Trophoblast cell (in vitro differentiated cells and primary cell): ENCODE measurements around the gene DAAM1.

ENCODE experiments used
- DNase-seq, 2 donors: peaks; one replicate each; pipeline ENCODE4 v3.0.0-alpha.2; 2016
- H2AFZ ChIP-seq: 2 replicates; pipeline ENCODE4 v1.6.1; 2013; ENCODE audit warnings: low read length, moderate library complexity, mild to moderate bottlenecking; ENCODE audit not compliant: insufficient read depth, poor library complexity
- H2AK5ac ChIP-seq: 2 replicates; pipeline ENCODE4 v1.6.1; 2013; ENCODE audit warnings: mild to moderate bottlenecking, low read length
- H2BK120ac ChIP-seq: 2 replicates; pipeline ENCODE4 v1.6.1; 2013; ENCODE audit warnings: low read length, mild to moderate bottlenecking, moderate library complexity; ENCODE audit not compliant: insufficient read depth, poor library complexity
- H2BK12ac ChIP-seq: 2 replicates; pipeline ENCODE4 v1.6.1; 2013; ENCODE audit warnings: mild to moderate bottlenecking, low read length, moderate library complexity
- H2BK5ac ChIP-seq: 2 replicates; pipeline ENCODE4 v1.6.1; 2013; ENCODE audit warnings: low read length, low read depth, moderate library complexity, mild to moderate bottlenecking; ENCODE audit not compliant: poor library complexity
- H3K14ac ChIP-seq: 2 replicates; pipeline ENCODE4 v1.6.1; 2013; ENCODE audit warnings: mild to moderate bottlenecking, low read length
- H3K18ac ChIP-seq: 2 replicates; pipeline ENCODE4 v1.6.1; 2013; ENCODE audit warnings: mild to moderate bottlenecking, low read length
- H3K23ac ChIP-seq: 2 replicates; pipeline ENCODE4 v1.6.1; 2013; ENCODE audit warnings: low read length
- H3K27ac ChIP-seq: 2 replicates; pipeline ENCODE4 v1.5.1; 2013; ENCODE audit warnings: low read depth, mild to moderate bottlenecking, inconsistent platforms, low read length, moderate library complexity
- H3K27me3 ChIP-seq: 2 replicates; pipeline ENCODE4 v1.6.1; 2013; ENCODE audit warnings: inconsistent platforms, mild to moderate bottlenecking, low read length, moderate library complexity; ENCODE audit not compliant: insufficient read depth
- H3K36me3 ChIP-seq, 2 experiments: 1 replicate in 1 of 2; 2 replicates in 1 of 2; pipeline ENCODE4 v1.6.1; 2013; ENCODE audit warnings: low read length in 2 of 2, mild to moderate bottlenecking in 2 of 2, moderate library complexity in 1 of 2; ENCODE audit not compliant: insufficient read depth in 2 of 2, control insufficient read depth in 1 of 2
- H3K4ac ChIP-seq: 2 replicates; pipeline ENCODE4 v1.6.1; 2013; ENCODE audit warnings: low read depth, mild to moderate bottlenecking, low read length, moderate library complexity
- H3K4me1 ChIP-seq, 2 experiments: 1 replicate in 1 of 2; 2 replicates in 1 of 2; pipeline ENCODE4 v1.6.1; 2013; ENCODE audit warnings: low read length in 2 of 2, mild to moderate bottlenecking in 2 of 2, moderate library complexity in 1 of 2; ENCODE audit not compliant: insufficient read depth in 2 of 2, control insufficient read depth in 1 of 2
- H3K4me2 ChIP-seq: 2 replicates; pipeline ENCODE4 v1.6.1; 2013; ENCODE audit warnings: inconsistent platforms, mild to moderate bottlenecking, low read length, moderate library complexity
- H3K4me3 ChIP-seq: 2 replicates; pipeline ENCODE4 v1.5.1; 2013; ENCODE audit warnings: mild to moderate bottlenecking, low read depth, low read length, inconsistent platforms
- H3K79me1 ChIP-seq: one replicate; pipeline ENCODE4 v1.6.1; 2013; ENCODE audit warnings: low read length
- H3K79me2 ChIP-seq: 2 replicates; pipeline ENCODE4 v1.6.1; 2013; ENCODE audit warnings: low read length, mild to moderate bottlenecking; ENCODE audit not compliant: control insufficient read depth, insufficient read depth, poor library complexity
- H3K9ac ChIP-seq: 2 replicates; pipeline ENCODE4 v1.6.1; 2013; ENCODE audit warnings: mild to moderate bottlenecking, low read length
- H3K9me3 ChIP-seq: 2 replicates; pipeline ENCODE4 v1.6.1; 2013; ENCODE audit warnings: low read depth, mild to moderate bottlenecking, control low read depth, inconsistent platforms, low read length; ENCODE audit not compliant: insufficient read depth
- H4K12ac ChIP-seq: 2 replicates; pipeline ENCODE4 v1.6.1; 2013; ENCODE audit warnings: low read depth, mild to moderate bottlenecking, low read length, moderate library complexity
- H4K8ac ChIP-seq: 2 replicates; pipeline ENCODE4 v1.6.1; 2013; ENCODE audit warnings: low read depth, mild to moderate bottlenecking, low read length, moderate library complexity
- H4K91ac ChIP-seq: one replicate; pipeline ENCODE4 v1.6.1; 2013; ENCODE audit warnings: low read depth, mild to moderate bottlenecking, low read length, moderate library complexity
- WGBS: extraction: QIAGEN DNeasy Blood & Tissue Kit; methylation state at CpG from one replicate; pipeline ENCODE4 v1.1.7; 2013; ENCODE audit warnings: missing lambda C conversion rate; ENCODE audit not compliant: insufficient read length, insufficient coverage; ENCODE audit errors: extremely low coverage; 5-methylcytosine and 5-hydroxymethylcytosine counted together

Gene DAAM1

DNA sequence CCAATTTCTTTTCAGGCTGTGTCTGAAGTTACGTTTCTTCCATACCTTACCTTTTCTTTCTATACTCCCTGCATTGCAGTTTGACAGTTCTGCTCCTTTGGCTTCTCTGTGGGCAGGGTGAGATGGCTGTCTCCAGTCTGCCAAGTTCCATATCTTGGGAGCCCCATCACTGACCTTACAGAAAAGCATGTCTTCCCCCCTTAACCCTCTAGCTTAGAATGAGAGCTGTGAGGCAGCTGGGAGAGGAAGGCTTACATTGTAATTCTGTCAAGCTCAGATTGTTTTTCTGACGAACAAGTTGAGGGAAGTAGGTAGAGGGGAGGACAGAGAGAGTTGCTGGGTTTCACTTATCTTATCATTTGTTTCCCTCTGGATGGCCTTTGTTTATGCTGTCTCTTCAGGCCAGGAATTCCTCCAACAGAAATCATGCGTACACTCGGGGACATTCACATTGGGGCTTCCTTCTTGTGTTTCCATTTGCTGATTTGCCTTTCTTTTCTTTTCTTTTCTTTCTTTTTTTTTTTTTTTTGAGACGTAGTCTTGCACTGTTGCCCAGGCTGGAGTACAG, 9.3 kb downstream of the DAAM1 start:
- H2BK12ac ChIP-seq = no peak overlapping the region
- no peak overlapping the region for H2BK5ac ChIP-seq
- no peaks in the 10 kb centered on the region for H3K27me3 ChIP-seq
- no peak overlapping the region for H3K4me3 ChIP-seq
- H2AK5ac ChIP-seq = no peak overlapping the region
- no peak overlapping the region for H2BK120ac ChIP-seq
- H4K12ac ChIP-seq = no peak overlapping the region
- no peak overlapping the region for H3K4ac ChIP-seq
- WGBS = no CpG with 5 or more reads among the region's 5 CpGs
- no peak overlapping the region for H3K4me2 ChIP-seq
- H3K9me3 ChIP-seq = no peaks in the 10 kb centered on the region
- H3K27ac ChIP-seq = no peak overlapping the region
- H3K4me1 ChIP-seq = peaks cover 4 to 13% of the 10 kb centered on the region in 2 experiments
- H2AFZ ChIP-seq = no peak overlapping the region
- no peaks in the 10 kb centered on the region for H3K79me1 ChIP-seq
- H3K14ac ChIP-seq = no peak overlapping the region
- no peak overlapping the region for H3K18ac ChIP-seq
- H3K23ac ChIP-seq = no peak overlapping the region
- no peak overlapping the region for H4K91ac ChIP-seq
- no peak for DNase-seq
- H3K9ac ChIP-seq = no peak overlapping the region
- H3K36me3 ChIP-seq = no peaks in the 10 kb centered on the region
- H4K8ac ChIP-seq = no peak overlapping the region
- peaks cover 3% of the 10 kb centered on the region for H3K79me2 ChIP-seq

DNA sequence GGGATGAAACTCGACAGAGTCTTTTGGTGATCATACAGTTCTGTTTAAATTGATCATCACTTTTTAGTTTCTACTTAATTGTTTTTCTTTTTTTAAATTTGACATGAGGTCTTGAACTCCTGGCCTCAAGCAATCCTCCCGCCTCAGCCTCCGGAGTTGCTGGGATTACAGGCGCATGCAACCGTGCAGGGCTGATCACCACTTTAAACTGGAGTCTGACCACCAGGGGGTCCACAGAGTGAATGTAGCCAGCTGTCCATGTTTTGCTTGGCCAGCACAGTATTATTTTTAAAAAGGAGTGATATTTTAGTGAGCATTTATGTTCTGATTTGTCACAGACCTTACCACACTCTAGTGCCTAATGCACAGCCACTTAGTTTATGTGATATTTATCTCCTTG, 10.7 kb downstream of the DAAM1 start:
- Histone ChIP-seq H3K4me2 (no peak overlapping the region), H3K4me1 (peaks cover 0 to 7% of the 10 kb centered on the region in 2 experiments), H3K27me3 (no peaks in the 10 kb centered on the region), H3K36me3 (no peaks in the 10 kb centered on the region), H4K12ac (no peak overlapping the region), H3K18ac (no peak overlapping the region), H2AFZ (no peak overlapping the region), H2BK12ac (no peak overlapping the region), H3K23ac (no peak overlapping the region), H3K79me2 (peaks cover 3% of the 10 kb centered on the region), H3K4ac (no peak overlapping the region), H2BK120ac (no peak overlapping the region), H3K9ac (no peak overlapping the region), H4K8ac (no peak overlapping the region), H2AK5ac (no peak overlapping the region), H4K91ac (no peak overlapping the region), H3K4me3 (no peak overlapping the region), H2BK5ac (no peak overlapping the region), H3K9me3 (no peaks in the 10 kb centered on the region), H3K79me1 (no peaks in the 10 kb centered on the region), H3K27ac (no peak overlapping the region), H3K14ac (no peak overlapping the region)
- DNase-seq = no peak
- no CpG with 5 or more reads among the region's 5 CpGs for WGBS

- no peaks in the 10 kb centered on the region for H3K27me3 ChIP-seq
- H3K4me2 ChIP-seq = no peak overlapping the region
- H2BK12ac ChIP-seq = no peak overlapping the region
- H3K18ac ChIP-seq = no peak overlapping the region
- WGBS = no CpG with 5 or more reads among the region's 1 CpG
- H3K27ac ChIP-seq = no peak overlapping the region
- peaks cover 0 to 7% of the 10 kb centered on the region in 2 experiments for H3K4me1 ChIP-seq
- no peak overlapping the region for H3K4me3 ChIP-seq
- H3K23ac ChIP-seq = no peak overlapping the region
- no peak overlapping the region for H4K12ac ChIP-seq
- H2AK5ac ChIP-seq = no peak overlapping the region
- H2BK5ac ChIP-seq = no peak overlapping the region
- H3K4ac ChIP-seq = no peak overlapping the region
- peaks cover 3% of the 10 kb centered on the region for H3K79me2 ChIP-seq
- no peak overlapping the region for H2AFZ ChIP-seq
- no peaks in the 10 kb centered on the region for H3K9me3 ChIP-seq
- no peak overlapping the region for H4K91ac ChIP-seq
- no peak overlapping the region for H3K9ac ChIP-seq
- DNase-seq = no peak
- H2BK120ac ChIP-seq = no peak overlapping the region
- no peak overlapping the region for H4K8ac ChIP-seq
- no peaks in the 10 kb centered on the region for H3K79me1 ChIP-seq
- H3K14ac ChIP-seq = no peak overlapping the region
- no peaks in the 10 kb centered on the region for H3K36me3 ChIP-seq
Measured at GRCh38 chr14:59199614-59200013, 11.1 kb downstream of the DAAM1 start.

- peak overlapping the region; percentile 33 for H3K9ac ChIP-seq
- H3K14ac ChIP-seq = no peak overlapping the region
- no peak overlapping the region for H4K91ac ChIP-seq
- no peak overlapping the region for H3K4me2 ChIP-seq
- no peak overlapping the region for H3K27ac ChIP-seq
- no peak for DNase-seq
- no peak overlapping the region for H2AK5ac ChIP-seq
- no peak overlapping the region for H3K4me3 ChIP-seq
- peaks cover 0 to 7% of the 10 kb centered on the region in 2 experiments for H3K4me1 ChIP-seq
- H3K27me3 ChIP-seq = no peaks in the 10 kb centered on the region
- no peaks in the 10 kb centered on the region for H3K36me3 ChIP-seq
- H2BK12ac ChIP-seq = no peak overlapping the region
- no peak overlapping the region for H4K12ac ChIP-seq
- no peak overlapping the region for H2BK120ac ChIP-seq
- no peak overlapping the region for H4K8ac ChIP-seq
- no peak overlapping the region for H2BK5ac ChIP-seq
- peak overlapping the region; percentile 29 for H3K18ac ChIP-seq
- H3K79me2 ChIP-seq = peaks cover 3% of the 10 kb centered on the region
- H3K4ac ChIP-seq = no peak overlapping the region
- H3K79me1 ChIP-seq = no peaks in the 10 kb centered on the region
- H3K9me3 ChIP-seq = no peaks in the 10 kb centered on the region
- no peak overlapping the region for H2AFZ ChIP-seq
- H3K23ac ChIP-seq = peak overlapping the region; percentile 10
Measured at GRCh38 chr14:59200195-59200594, 11.7 kb downstream of the DAAM1 start.
